ENCODE measurements around the gene FGFR3. TPM values are rescaled to one million over a fixed set of nuclear protein-coding genes. Genes with fewer than 3 reads are reported as not detected.

The FGFR3 gene
- total and polyA plus RNA-seq, 11 donors, result 1.1 to 4.6 (median 2.3) TPM

- intact Hi-C loops (cut with DNase I), result loop anchor here in 1 of 10 donors (5.0 kb wide), 1 partner anchor 42 kb away; no protein-coding TSS in a partner anchor
- Histone ChIP-seq H3K9me3 (no peaks in the 10 kb centered on the region), H3K27ac (peak overlapping the region in 4 of 12 donors; percentile 14 to 67 (median 29)), H3K36me3 (no peaks in the 10 kb centered on the region), H3K4me3 (no peak overlapping the region), H3K4me1 (peaks cover 0 to 18% (median 7%) of the 10 kb centered on the region in 12 donors), H3K27me3 (peaks cover 0 to 18% (median 0%) of the 10 kb centered on the region in 9 donors)
- DNase-seq (no peak), ATAC-seq (peak in 3 of 4 donors; percentile 4 to 16 (median 11))
- no peak for TF ChIP-seq POLR2A (IDR thresholded peaks at IDR 0.05)
- TF ChIP-seq CTCF (IDR thresholded peaks at IDR 0.05), result no peak
- 55 to 69% (median 60%) methylated on average over 20 to 25 of the region's 25 CpGs for WGBS, 4 donors
Measured at GRCh38 chr4:1760521-1761071, 32.5 kb upstream of the FGFR3 start.

- Histone ChIP-seq H3K4me1 (peaks cover 0 to 20% (median 7%) of the 10 kb centered on the region in 12 donors), H3K9me3 (no peaks in the 10 kb centered on the region), H3K27ac (no peak overlapping the region), H3K36me3 (no peaks in the 10 kb centered on the region), H3K4me3 (no peak overlapping the region), H3K27me3 (peaks cover 0 to 20% (median 0%) of the 10 kb centered on the region in 9 donors)
- DNase-seq (no peak), ATAC-seq (no peak)
- intact Hi-C loops (cut with DNase I), result loop anchor here in 1 of 10 donors (5.0 kb wide), 1 partner anchor 41 kb away; no protein-coding TSS in a partner anchor
- TF ChIP-seq POLR2A (IDR thresholded peaks at IDR 0.05) (no peak), CTCF (IDR thresholded peaks at IDR 0.05) (no peak)
- WGBS, 4 donors, result 64 to 74% (median 70%) methylated on average over 13 to 32 of the region's 32 CpGs
Measured at GRCh38 chr4:1761130-1761689, 31.9 kb upstream of the FGFR3 start.

GRCh38 chr4:1762264-1763010 is 30.7 kb upstream of the FGFR3 start:
- Histone ChIP-seq H3K27me3 (peaks cover 0 to 29% (median 0%) of the 10 kb centered on the region in 9 donors), H3K27ac (no peak overlapping the region), H3K4me3 (no peak overlapping the region), H3K4me1 (peaks cover 0 to 28% (median 9%) of the 10 kb centered on the region in 12 donors), H3K9me3 (no peaks in the 10 kb centered on the region), H3K36me3 (no peaks in the 10 kb centered on the region)
- intact Hi-C loops (cut with DNase I), result loop anchor here in 1 of 10 donors (5.0 kb wide), 1 partner anchor 40 kb away; no protein-coding TSS in a partner anchor
- ATAC-seq (no peak), DNase-seq (no peak)
- TF ChIP-seq POLR2A (IDR thresholded peaks at IDR 0.05), result no peak
- TF ChIP-seq CTCF (IDR thresholded peaks at IDR 0.05), result no peak
- 85 to 93% (median 89%) methylated on average over 13 to 20 of the region's 20 CpGs for WGBS, 4 donors

GRCh38 chr4:1763070-1763549 is 30.0 kb upstream of the FGFR3 start:
- intact Hi-C loops (cut with DNase I), result loop anchor here in 1 of 10 donors (5.0 kb wide), 1 partner anchor 39 kb away; no protein-coding TSS in a partner anchor
- Histone ChIP-seq H3K9me3 (no peaks in the 10 kb centered on the region), H3K27ac (peak overlapping the region in 1 of 12 donors; percentile 6), H3K27me3 (peaks cover 0 to 33% (median 0%) of the 10 kb centered on the region in 9 donors), H3K36me3 (no peaks in the 10 kb centered on the region), H3K4me3 (peak overlapping the region in 8 of 12 donors; percentile 12 to 44 (median 30)), H3K4me1 (peaks cover 0 to 32% (median 9%) of the 10 kb centered on the region in 12 donors)
- DNase-seq (no peak), ATAC-seq (no peak)
- 34 to 60% (median 40%) methylated on average over 4 to 31 of the region's 31 CpGs for WGBS, 4 donors
- TF ChIP-seq POLR2A (IDR thresholded peaks at IDR 0.05), result no peak
- no peak for TF ChIP-seq CTCF (IDR thresholded peaks at IDR 0.05)

Measured in heart left ventricle (tissue), 16 donors.